CD4-positive, alpha-beta memory T cell (primary cell): ENCODE measurements around the gene ADGRE1. TPM values are rescaled to one million over a fixed set of nuclear protein-coding genes. Genes with fewer than 3 reads are reported as not detected.

Experiments
- CTCF ChIA-PET: fragments of 350-600 bp; sonication (Branson Sonifier 250); formaldehyde crosslinking; loops from one replicate; lab custom pipeline; 2021; ENCODE audit warnings: inconsistent platforms; ENCODE audit not compliant: partially characterized antibody; lab: Charles Lee
- POLR2A ChIA-PET: fragments of 350-600 bp; sonication (Branson Sonifier 250); formaldehyde crosslinking; loops from one replicate; lab custom pipeline; 2021; ENCODE audit not compliant: partially characterized antibody; lab: Charles Lee
- DNase-seq, 5 donors: peaks; one replicate each; pipeline versions ENCODE4 v3.0.0 to v3.0.0-alpha.2; 2020 to 2022; ENCODE audit warnings: mixed read lengths in 1 of 5
- H3K27ac ChIP-seq: one replicate; pipeline ENCODE4 v1.7.0; 2013; ENCODE audit warnings: low read depth, low read length
- H3K27me3 ChIP-seq: 2 replicates; pipeline ENCODE4 v1.7.0; 2013; ENCODE audit warnings: mild to moderate bottlenecking, low read length, moderate library complexity; ENCODE audit not compliant: insufficient read depth
- H3K36me3 ChIP-seq: 2 replicates; pipeline ENCODE4 v1.7.0; 2013; ENCODE audit warnings: mild to moderate bottlenecking, low read length, moderate library complexity; ENCODE audit not compliant: insufficient read depth
- H3K4me1 ChIP-seq: 2 replicates; pipeline ENCODE4 v1.7.0; 2013; ENCODE audit warnings: mild to moderate bottlenecking, low read length, moderate library complexity; ENCODE audit not compliant: insufficient read depth
- H3K4me3 ChIP-seq, 2 donors: one replicate each; pipeline ENCODE4 v1.7.0; 2013; ENCODE audit warnings: low read length in 2 of 2, mild to moderate bottlenecking in 1 of 2
- H3K9me3 ChIP-seq, 2 donors: one replicate each; pipeline ENCODE4 v1.7.0; 2013; ENCODE audit warnings: low read length in 2 of 2, control low read depth in 1 of 2; ENCODE audit not compliant: control insufficient read depth in 1 of 2
- H3K27ac Mint-ChIP-seq, 7 donors: one replicate each; pipeline ENCODE4 v1.8.0; 2020 to 2021; ENCODE audit warnings: mixed read lengths in 7 of 7, mild to moderate bottlenecking in 6 of 7, inconsistent platforms in 3 of 7, moderate library complexity in 3 of 7
- H3K27me3 Mint-ChIP-seq, 2 donors: one replicate each; pipeline ENCODE4 v1.8.0; 2020 to 2021; ENCODE audit warnings: mixed read lengths in 2 of 2
- H3K36me3 Mint-ChIP-seq, 2 donors: one replicate each; pipeline ENCODE4 v1.8.0; 2020 to 2021; ENCODE audit warnings: mixed read lengths in 2 of 2, inconsistent platforms in 1 of 2, mild to moderate bottlenecking in 1 of 2
- H3K4me1 Mint-ChIP-seq, 4 donors: one replicate each; pipeline ENCODE4 v1.8.0; 2020 to 2021; ENCODE audit warnings: mixed read lengths in 4 of 4, mild to moderate bottlenecking in 1 of 4
- H3K4me3 Mint-ChIP-seq, 8 donors: one replicate each; pipeline ENCODE4 v1.8.0; 2020 to 2021; ENCODE audit warnings: mixed read lengths in 8 of 8, mild to moderate bottlenecking in 7 of 8, moderate library complexity in 6 of 8, inconsistent platforms in 3 of 8
- H3K9me3 Mint-ChIP-seq, 8 donors: one replicate each; pipeline ENCODE4 v1.8.0; 2020 to 2021; ENCODE audit warnings: mixed read lengths in 8 of 8, mild to moderate bottlenecking in 5 of 8, inconsistent platforms in 3 of 8, moderate library complexity in 1 of 8
- intact Hi-C: fragments of 100-400 bp; cut with micrococcal nuclease; formaldehyde crosslinking; loops from one replicate; pipeline ENCODE4 v1.15.1; 2023
- polyA plus RNA-seq, 2 donors: library from polyadenylated mRNA; unstranded; fragments of 300-500 nt; fragmentation: Illumina TruSeq; gene quantifications; one replicate each; pipeline ENCODE4 v1.2.3, GENCODE V29; 2021
- total RNA-seq, 2 experiments: library from RNA; stranded (reverse); gene quantifications; one replicate each; pipeline ENCODE4 v1.2.3, GENCODE V29; 2021

Gene ADGRE1, protein sequence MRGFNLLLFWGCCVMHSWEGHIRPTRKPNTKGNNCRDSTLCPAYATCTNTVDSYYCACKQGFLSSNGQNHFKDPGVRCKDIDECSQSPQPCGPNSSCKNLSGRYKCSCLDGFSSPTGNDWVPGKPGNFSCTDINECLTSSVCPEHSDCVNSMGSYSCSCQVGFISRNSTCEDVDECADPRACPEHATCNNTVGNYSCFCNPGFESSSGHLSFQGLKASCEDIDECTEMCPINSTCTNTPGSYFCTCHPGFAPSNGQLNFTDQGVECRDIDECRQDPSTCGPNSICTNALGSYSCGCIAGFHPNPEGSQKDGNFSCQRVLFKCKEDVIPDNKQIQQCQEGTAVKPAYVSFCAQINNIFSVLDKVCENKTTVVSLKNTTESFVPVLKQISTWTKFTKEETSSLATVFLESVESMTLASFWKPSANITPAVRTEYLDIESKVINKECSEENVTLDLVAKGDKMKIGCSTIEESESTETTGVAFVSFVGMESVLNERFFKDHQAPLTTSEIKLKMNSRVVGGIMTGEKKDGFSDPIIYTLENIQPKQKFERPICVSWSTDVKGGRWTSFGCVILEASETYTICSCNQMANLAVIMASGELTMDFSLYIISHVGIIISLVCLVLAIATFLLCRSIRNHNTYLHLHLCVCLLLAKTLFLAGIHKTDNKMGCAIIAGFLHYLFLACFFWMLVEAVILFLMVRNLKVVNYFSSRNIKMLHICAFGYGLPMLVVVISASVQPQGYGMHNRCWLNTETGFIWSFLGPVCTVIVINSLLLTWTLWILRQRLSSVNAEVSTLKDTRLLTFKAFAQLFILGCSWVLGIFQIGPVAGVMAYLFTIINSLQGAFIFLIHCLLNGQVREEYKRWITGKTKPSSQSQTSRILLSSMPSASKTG
- 10 to 100 TPM in 1 of 2 experiments, 1 to 10 TPM in 1; 8.5 to 10.0 TPM for total RNA-seq
- 10 to 100 TPM in 1 of 2 donors, 1 to 10 TPM in 1; 2.9 to 10.6 TPM for polyA plus RNA-seq

DNA sequence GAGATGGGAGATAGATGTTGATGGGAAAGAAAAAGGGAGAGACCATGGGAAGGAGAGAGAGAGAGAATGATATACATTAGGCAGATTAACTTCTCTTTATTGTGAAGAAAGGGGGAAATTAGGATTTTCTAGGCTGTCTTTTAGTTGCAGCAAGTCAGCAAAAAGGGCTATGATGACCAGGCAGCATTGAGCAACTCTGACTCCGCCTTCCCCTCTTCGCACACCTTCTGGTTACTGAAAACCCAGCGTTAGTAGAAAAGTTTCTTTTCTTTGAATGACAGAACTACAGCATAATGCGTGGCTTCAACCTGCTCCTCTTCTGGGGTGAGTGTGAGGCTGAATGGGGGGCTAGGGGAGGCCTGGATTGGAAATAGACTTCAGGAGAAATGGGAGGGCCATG lies at the start of gene ADGRE1:
TSS of gene ADGRE1 (plus strand) at position 264 of the 400 bp plus-strand sequence. CDS start at position 294, 30 bp downstream.
- CTCF ChIA-PET: no interaction called here
- peak within 1 kb of the TSS in 7 of 8 donors; percentile 18 to 81 (median 61) for H3K4me3 Mint-ChIP-seq
- H3K27me3 Mint-ChIP-seq: no peaks in the 10 kb centered on the region
- H3K9me3 Mint-ChIP-seq: peaks cover 4 to 18% (median 10%) of the 10 kb centered on the region in 8 donors
- peaks cover 42 to 58% (median 53%) of the 10 kb centered on the region in 4 donors for H3K4me1 Mint-ChIP-seq
- no peak within 1 kb of the TSS for H3K4me3 ChIP-seq
- H3K36me3 ChIP-seq: no peaks in the 10 kb centered on the region
- intact Hi-C loops: no loop called here
- DNase-seq: peak in 1 of 5 donors; percentile 31
- no peaks in the 10 kb centered on the region for H3K36me3 Mint-ChIP-seq
- POLR2A ChIA-PET: interaction anchor here (0.6 to 2.4 kb wide), 7 partner anchors 11 to 458 kb away, joined by 3 to 9 read pairs (median 3); no protein-coding TSS in a partner anchor
- no peak within 1 kb of the TSS for H3K27ac ChIP-seq
- H3K27me3 ChIP-seq: no peaks in the 10 kb centered on the region
- H3K9me3 ChIP-seq: no peaks in the 10 kb centered on the region
- H3K4me1 ChIP-seq: peaks cover 53% of the 10 kb centered on the region
- peak within 1 kb of the TSS in 6 of 7 donors; percentile 32 to 87 (median 62) for H3K27ac Mint-ChIP-seq

GRCh38 chr19:6838062-6838655 lies 49.2 kb upstream of the ADGRE1 start:
- H3K9me3 ChIP-seq: no peaks in the 10 kb centered on the region
- Mint-ChIP-seq H3K4me1 (peaks cover 0 to 9% (median 9%) of the 10 kb centered on the region in 4 donors), H3K27me3 (no peaks in the 10 kb centered on the region), H3K27ac (peak overlapping the region in 5 of 7 donors; percentile 2 to 48 (median 27)), H3K9me3 (peaks cover 0 to 3% (median 0%) of the 10 kb centered on the region in 8 donors), H3K4me3 (no peak overlapping the region), H3K36me3 (peaks cover 46 to 48% of the 10 kb centered on the region in 2 donors)
- DNase-seq: no peak
- H3K4me3 ChIP-seq: no peak overlapping the region
- ChIA-PET CTCF (interaction anchor here (1.2 kb wide), 2 partner anchors 22 to 25 kb away, joined by 3 read pairs; no protein-coding TSS in a partner anchor), POLR2A (interaction anchor here (0.7 kb wide), 1 partner anchor 25 kb away, joined by 4 read pairs; no protein-coding TSS in a partner anchor)
- intact Hi-C loops: no loop called here
- no peaks in the 10 kb centered on the region for H3K27me3 ChIP-seq
- peaks cover 33% of the 10 kb centered on the region for H3K36me3 ChIP-seq
- H3K27ac ChIP-seq: no peak overlapping the region
- no peaks in the 10 kb centered on the region for H3K4me1 ChIP-seq

GRCh38 chr19:6842871-6843607 lies 44.3 kb upstream of the ADGRE1 start:
- Histone ChIP-seq H3K27ac (no peak overlapping the region), H3K36me3 (peaks cover 11% of the 10 kb centered on the region), H3K4me3 (no peak overlapping the region), H3K4me1 (no peaks in the 10 kb centered on the region), H3K27me3 (no peaks in the 10 kb centered on the region), H3K9me3 (no peaks in the 10 kb centered on the region)
- Mint-ChIP-seq H3K4me3 (no peak overlapping the region), H3K9me3 (no peaks in the 10 kb centered on the region), H3K27me3 (no peaks in the 10 kb centered on the region), H3K27ac (peak overlapping the region; percentile 13 to 81 (median 55)), H3K4me1 (peaks cover 0 to 8% (median 2%) of the 10 kb centered on the region in 4 donors), H3K36me3 (peaks cover 28 to 34% of the 10 kb centered on the region in 2 donors)
- ChIA-PET POLR2A (interaction anchor here (0.7 to 2.0 kb wide), 2 partner anchors 8 to 104 kb away, joined by 3 to 4 read pairs; no protein-coding TSS in a partner anchor), CTCF (interaction anchor here (0.9 to 2.1 kb wide), 2 partner anchors 16 to 20 kb away, joined by 3 to 5 read pairs; no protein-coding TSS in a partner anchor)
- intact Hi-C loops: no loop called here
- no peak for DNase-seq

DNA sequence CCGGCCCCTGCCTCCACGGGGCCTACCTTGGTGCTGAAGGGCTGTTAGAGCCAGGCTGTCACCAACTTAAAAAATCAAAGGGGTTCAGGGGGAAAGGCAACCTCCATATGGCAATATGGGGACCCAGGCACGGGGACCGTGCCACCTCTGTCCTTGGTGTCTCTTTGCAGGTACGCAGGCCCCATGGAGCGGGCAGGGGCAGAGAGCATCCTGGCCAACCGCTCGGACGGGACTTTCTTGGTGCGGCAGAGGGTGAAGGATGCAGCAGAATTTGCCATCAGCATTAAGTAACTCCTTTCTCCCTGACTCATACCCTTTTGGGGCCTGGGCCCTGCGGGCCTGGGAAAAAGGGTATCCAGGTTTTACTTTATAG lies 39.6 kb upstream of the ADGRE1 start:
- ChIA-PET POLR2A (no interaction called here), CTCF (no interaction called here)
- H3K27me3 ChIP-seq: no peaks in the 10 kb centered on the region
- DNase-seq: no peak
- no peaks in the 10 kb centered on the region for H3K27me3 Mint-ChIP-seq
- peaks cover 41 to 50% of the 10 kb centered on the region in 2 donors for H3K36me3 Mint-ChIP-seq
- no peaks in the 10 kb centered on the region for H3K9me3 Mint-ChIP-seq
- no peaks in the 10 kb centered on the region for H3K4me1 ChIP-seq
- no peaks in the 10 kb centered on the region for H3K9me3 ChIP-seq
- no peak overlapping the region for H3K27ac ChIP-seq
- H3K4me3 ChIP-seq: no peak overlapping the region
- intact Hi-C loops: no loop called here
- no peak overlapping the region for H3K27ac Mint-ChIP-seq
- H3K4me3 Mint-ChIP-seq: no peak overlapping the region
- peaks cover 0 to 4% (median 2%) of the 10 kb centered on the region in 4 donors for H3K4me1 Mint-ChIP-seq
- peaks cover 29% of the 10 kb centered on the region for H3K36me3 ChIP-seq

GRCh38 chr19:6848986-6849385 lies 38.4 kb upstream of the ADGRE1 start:
- POLR2A ChIA-PET: no interaction called here
- H3K27me3 Mint-ChIP-seq: no peaks in the 10 kb centered on the region

DNA sequence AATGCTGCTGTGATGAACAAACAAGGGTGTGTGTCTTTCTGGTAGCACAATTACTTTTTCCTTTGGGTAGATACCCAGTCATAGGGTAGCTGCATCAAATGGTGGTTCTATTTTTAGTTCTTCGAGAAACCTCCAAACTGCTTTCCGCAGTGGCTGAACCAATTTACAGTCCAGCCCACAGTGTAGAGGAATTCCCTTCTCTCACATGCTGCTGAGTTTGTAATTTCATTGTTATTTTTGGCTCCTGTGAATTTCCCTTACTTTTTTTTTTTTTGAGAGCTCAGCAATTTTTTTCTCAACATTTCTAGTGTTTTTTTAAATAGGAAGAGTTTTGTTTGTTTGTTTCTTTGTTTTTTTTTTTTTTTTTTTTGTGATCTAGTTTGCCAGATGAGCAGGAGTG lies 37.5 kb upstream of the ADGRE1 start:
- CTCF ChIA-PET: interaction anchor here (0.6 to 1.0 kb wide), 4 partner anchors 14 to 555 kb away, joined by 3 read pairs; no protein-coding TSS in a partner anchor
- Mint-ChIP-seq H3K27me3 (no peaks in the 10 kb centered on the region), H3K36me3 (peaks cover 40 to 46% of the 10 kb centered on the region in 2 donors), H3K4me1 (peaks cover 0 to 2% (median 0%) of the 10 kb centered on the region in 4 donors), H3K27ac (peak overlapping the region in 1 of 7 donors; percentile 13), H3K9me3 (no peaks in the 10 kb centered on the region), H3K4me3 (no peak overlapping the region)
- POLR2A ChIA-PET: no interaction called here
- intact Hi-C loops: no loop called here
- Histone ChIP-seq H3K9me3 (no peaks in the 10 kb centered on the region), H3K27ac (no peak overlapping the region), H3K4me1 (no peaks in the 10 kb centered on the region), H3K36me3 (peaks cover 48% of the 10 kb centered on the region), H3K4me3 (no peak overlapping the region), H3K27me3 (no peaks in the 10 kb centered on the region)
- no peak for DNase-seq

More at GRCh38 chr19:6848986-6849385, 38.4 kb upstream of the ADGRE1 start:
- CTCF ChIA-PET: interaction anchor here (1.0 kb wide), 1 partner anchor 14 kb away, joined by 3 read pairs; no protein-coding TSS in a partner anchor
- Histone ChIP-seq H3K27ac (no peak overlapping the region), H3K4me1 (no peaks in the 10 kb centered on the region), H3K36me3 (peaks cover 39% of the 10 kb centered on the region), H3K9me3 (no peaks in the 10 kb centered on the region), H3K4me3 (no peak overlapping the region), H3K27me3 (no peaks in the 10 kb centered on the region)
- intact Hi-C loops: no loop called here
- peaks cover 0 to 2% (median 0%) of the 10 kb centered on the region in 4 donors for H3K4me1 Mint-ChIP-seq
- no peak for DNase-seq
- H3K36me3 Mint-ChIP-seq: peaks cover 36 to 45% of the 10 kb centered on the region in 2 donors
- H3K9me3 Mint-ChIP-seq: no peaks in the 10 kb centered on the region
- peak overlapping the region in 1 of 7 donors; percentile 47 for H3K27ac Mint-ChIP-seq
- H3K4me3 Mint-ChIP-seq: no peak overlapping the region
